Femur (tissue), 1 donor: Measurements from ENCODE around the gene ZCCHC14.

Experiments used
- DNase-seq: peaks from one replicate; pipeline ENCODE4 v3.0.0-alpha.2; 2017

ZCCHC14 gene

GRCh38 chr16:87453326-87453725 is 39.5 kb downstream of the ZCCHC14 start:
- no peak for DNase-seq

- no peak for DNase-seq
These were observed 41.1 kb downstream of the ZCCHC14 start for GRCh38 chr16:87451563-87452210.

- DNase-seq = no peak
These were observed 44.0 kb downstream of the ZCCHC14 start for GRCh38 chr16:87448866-87449265.

- DNase-seq = no peak
These were observed 45.5 kb downstream of the ZCCHC14 start for GRCh38 chr16:87447323-87447722.

GRCh38 chr16:87446479-87446878 is 46.3 kb downstream of the ZCCHC14 start:
- no peak for DNase-seq

- DNase-seq = no peak
These were observed 47.3 kb downstream of the ZCCHC14 start for GRCh38 chr16:87445486-87445885.

- DNase-seq = no peak
These were observed 48.9 kb downstream of the ZCCHC14 start for GRCh38 chr16:87443964-87444363.

- DNase-seq = no peak
These were observed 49.8 kb downstream of the ZCCHC14 start for GRCh38 chr16:87443016-87443415.

GRCh38 chr16:87442581-87442966 is 50.2 kb downstream of the ZCCHC14 start:
- DNase-seq = no peak

GRCh38 chr16:87441886-87442580 is 50.8 kb downstream of the ZCCHC14 start:
- DNase-seq = no peak

GRCh38 chr16:87439926-87440325 is 52.9 kb downstream of the ZCCHC14 start:
- DNase-seq = no peak

GRCh38 chr16:87438611-87438985 is 54.2 kb downstream of the ZCCHC14 start:
- DNase-seq = no peak

GRCh38 chr16:87437911-87438610 is 54.8 kb downstream of the ZCCHC14 start:
- no peak for DNase-seq

- DNase-seq = no peak
These were observed 55.5 kb downstream of the ZCCHC14 start for GRCh38 chr16:87437327-87437726.

GRCh38 chr16:87436225-87437172 is 56.3 kb downstream of the ZCCHC14 start:
- DNase-seq = no peak

- DNase-seq = no peak
These were observed 57.2 kb downstream of the ZCCHC14 start for GRCh38 chr16:87435372-87436224.

- no peak for DNase-seq
These were observed 58.6 kb downstream of the ZCCHC14 start for GRCh38 chr16:87434146-87434667.

GRCh38 chr16:87432330-87432915 is 60.4 kb downstream of the ZCCHC14 start:
- no peak for DNase-seq

- no peak for DNase-seq
These were observed 60.9 kb downstream of the ZCCHC14 start for GRCh38 chr16:87431926-87432325.

GRCh38 chr16:87426423-87427215 is 66.2 kb downstream of the ZCCHC14 start:
- DNase-seq = no peak
